H1 (cell line): Measurements from ENCODE around the gene SPOCK1. TPM values are rescaled to one million over a fixed set of nuclear protein-coding genes. Genes with fewer than 3 reads are reported as not detected.

Source experiments
- CTCF ChIA-PET: fragments of 300-600 bp; sonication (Branson Sonifier 250); formaldehyde crosslinking; loops from one replicate; lab custom pipeline; 2021; ENCODE audit not compliant: partially characterized antibody; lab: Charles Lee
- POLR2A ChIA-PET: fragments of 300-600 bp; sonication (Branson Sonifier 250); formaldehyde crosslinking; loops from one replicate; lab custom pipeline; 2021; ENCODE audit warnings: inconsistent platforms; ENCODE audit not compliant: partially characterized antibody; lab: Charles Lee
- DNase-seq, 2 experiments: peaks; one replicate each; pipeline versions ENCODE4 v3.0.0 to v3.0.0-alpha.2; 2010 to 2022; ENCODE audit warnings: low spot score in 2 of 2, low read depth in 1 of 2, mixed read lengths in 1 of 2
- FAIRE-seq: peaks from 2 replicates; lab custom pipeline; 2011; peaks lifted over from hg19 to GRCh38; lab: Jason Lieb, UNC
- H2AFZ ChIP-seq: 2 replicates; pipeline ENCODE4 v1.8.1; 2012; ENCODE audit warnings: low read length, inconsistent platforms
- H2AK5ac ChIP-seq: 2 replicates; pipeline ENCODE4 v1.6.1; 2013; ENCODE audit warnings: low read depth, low read length
- H2BK120ac ChIP-seq: replicated peaks from 2 replicates; pipeline ENCODE3; 2013; ENCODE audit warnings: low read depth, low read length, inconsistent platforms
- H2BK12ac ChIP-seq: 2 replicates; pipeline ENCODE4 v1.6.1; 2013; ENCODE audit warnings: low read depth, low read length
- H2BK15ac ChIP-seq: 2 replicates; pipeline ENCODE4 v1.6.1; 2013; ENCODE audit warnings: low read length
- H2BK20ac ChIP-seq: 2 replicates; pipeline ENCODE4 v1.6.1; 2013; ENCODE audit warnings: low read length
- H2BK5ac ChIP-seq: 2 replicates; pipeline ENCODE4 v1.6.1; 2013; ENCODE audit warnings: low read depth, low read length
- H3K14ac ChIP-seq: 2 replicates; pipeline ENCODE4 v1.6.1; 2013; ENCODE audit warnings: inconsistent platforms; ENCODE audit not compliant: insufficient read length
- H3K18ac ChIP-seq: 2 replicates; pipeline ENCODE4 v1.6.1; 2013; ENCODE audit warnings: low read length; ENCODE audit errors: extremely low read depth
- H3K23ac ChIP-seq: 2 replicates; pipeline ENCODE4 v1.6.1; 2013; ENCODE audit warnings: inconsistent platforms; ENCODE audit not compliant: insufficient read length
- H3K23me2 ChIP-seq: 2 replicates; pipeline ENCODE4 v1.6.1; 2013; ENCODE audit warnings: low read depth, low read length
- H3K27ac ChIP-seq: 2 replicates; pipeline ENCODE4 v1.6.1; 2011; ENCODE audit warnings: low read depth, low read length, inconsistent platforms
- H3K27me3 ChIP-seq, 4 experiments: replicated peaks in 1 of 4; 1 replicate in 1 of 4; 2 replicates in 3 of 4; pipeline versions ENCODE4 v1.6.1 to v1.8.1; 2011 to 2013; ENCODE audit warnings: low read length in 3 of 4, mild to moderate bottlenecking in 3 of 4, inconsistent platforms in 2 of 4, mixed read lengths in 2 of 4, moderate library complexity in 1 of 4; ENCODE audit not compliant: control insufficient read depth in 3 of 4, insufficient read depth in 3 of 4; ENCODE audit errors: extremely low read depth in 1 of 4
- H3K36me3 ChIP-seq, 4 experiments: 2 replicates each; pipeline versions ENCODE4 v1.6.1 to v1.8.1; 2011 to 2013; ENCODE audit warnings: mild to moderate bottlenecking in 4 of 4, low read length in 3 of 4, moderate library complexity in 2 of 4, control low read depth in 1 of 4, inconsistent platforms in 1 of 4; ENCODE audit not compliant: insufficient read depth in 4 of 4, control insufficient read depth in 2 of 4
- H3K4ac ChIP-seq: replicated peaks from 2 replicates; pipeline ENCODE3; 2013; ENCODE audit warnings: low read length, low read depth, mixed read lengths, inconsistent platforms; ENCODE audit not compliant: insufficient read length
- H3K4me1 ChIP-seq, 4 experiments: replicated peaks in 1 of 4; 1 replicate in 1 of 4; 2 replicates in 3 of 4; pipeline versions ENCODE4 v1.6.1 to v1.8.1; 2011 to 2013; ENCODE audit warnings: low read length in 3 of 4, inconsistent platforms in 2 of 4, mixed read lengths in 1 of 4; ENCODE audit not compliant: insufficient read depth in 4 of 4, control insufficient read depth in 3 of 4
- H3K4me2 ChIP-seq, 2 experiments: 2 replicates each; pipeline versions ENCODE4 v1.6.1 to v1.8.1; 2011 to 2013; ENCODE audit warnings: low read depth in 2 of 2, low read length in 2 of 2, control low read depth in 1 of 2, inconsistent platforms in 1 of 2, mild to moderate bottlenecking in 1 of 2; ENCODE audit not compliant: insufficient read depth in 1 of 2
- H3K4me3 ChIP-seq, 4 experiments: fragments of 200-600, 300-600 bp in 1 of 4; sonication (generic), shearing (Covaris generic), sonication (Bioruptor Twin) in 1 of 4; 2 replicates each; pipeline versions ENCODE4 v1.5.1 to v1.8.1; 2011 to 2016; ENCODE audit warnings: low read length in 4 of 4, low read depth in 3 of 4, control low read depth in 2 of 4, inconsistent platforms in 2 of 4, mild to moderate bottlenecking in 2 of 4, mixed read lengths in 1 of 4, moderate library complexity in 1 of 4; ENCODE audit not compliant: insufficient read depth in 2 of 4; ENCODE audit errors: extremely low read depth in 1 of 4
- H3K56ac ChIP-seq: replicated peaks from 2 replicates; pipeline ENCODE3; 2013; ENCODE audit warnings: low read depth, mild to moderate bottlenecking, mixed read lengths, low read length, inconsistent platforms; ENCODE audit not compliant: insufficient read length
- H3K79me1 ChIP-seq: 2 replicates; pipeline ENCODE4 v1.6.1; 2013; ENCODE audit warnings: low read depth, low read length, control low read depth
- H3K79me2 ChIP-seq, 2 experiments: 2 replicates each; pipeline versions ENCODE4 v1.6.1 to v1.8.1; 2012 to 2013; ENCODE audit warnings: low read length in 2 of 2, mild to moderate bottlenecking in 2 of 2, inconsistent platforms in 1 of 2; ENCODE audit not compliant: insufficient read depth in 2 of 2, control insufficient read depth in 1 of 2
- H3K9ac ChIP-seq, 4 experiments: replicated peaks in 1 of 4; 1 replicate in 1 of 4; 2 replicates in 3 of 4; pipeline versions ENCODE4 v1.6.1 to v1.8.1; 2011 to 2013; ENCODE audit warnings: low read depth in 3 of 4, low read length in 3 of 4, control low read depth in 2 of 4, mild to moderate bottlenecking in 2 of 4, moderate library complexity in 2 of 4, inconsistent platforms in 1 of 4; ENCODE audit errors: extremely low read depth in 1 of 4
- H3K9me3 ChIP-seq, 2 experiments: 2 replicates each; pipeline versions ENCODE4 v1.6.1 to v1.8.1; 2012 to 2013; ENCODE audit warnings: mild to moderate bottlenecking in 2 of 2, moderate library complexity in 2 of 2, control low read depth in 1 of 2, inconsistent platforms in 1 of 2, low read depth in 1 of 2, low read length in 1 of 2, mixed read lengths in 1 of 2; ENCODE audit not compliant: insufficient read depth in 2 of 2
- H4K20me1 ChIP-seq, 2 experiments: replicated peaks in 1 of 2; 2 replicates each; pipeline versions ENCODE3 to v1.8.1; 2011 to 2013; ENCODE audit warnings: inconsistent platforms in 2 of 2, low read length in 2 of 2, mild to moderate bottlenecking in 1 of 2; ENCODE audit not compliant: insufficient read depth in 2 of 2, control insufficient read depth in 1 of 2
- H4K5ac ChIP-seq: 2 replicates; pipeline ENCODE4 v1.6.1; 2013; ENCODE audit warnings: low read length, low read depth, mixed read lengths, inconsistent platforms; ENCODE audit not compliant: insufficient read length
- H4K8ac ChIP-seq: 2 replicates; pipeline ENCODE4 v1.8.0; 2013; ENCODE audit warnings: mild to moderate bottlenecking, moderate library complexity, low read length, inconsistent platforms; ENCODE audit not compliant: insufficient read depth; ENCODE audit errors: extremely low read depth
- H4K91ac ChIP-seq: replicated peaks from 2 replicates; pipeline ENCODE3; 2013; ENCODE audit warnings: low read length, mixed read lengths, inconsistent platforms; ENCODE audit not compliant: insufficient read length
- BACH1 ChIP-seq: IDR thresholded peaks from 2 replicates; pipeline ENCODE4 v1.6.1; 2012; ENCODE audit warnings: low read length, improper control_type of control experiment
- CHD1 ChIP-seq: IDR thresholded peaks from 2 replicates; pipeline ENCODE4 v1.6.1; 2012; ENCODE audit warnings: low read depth, low read length, improper control_type of control experiment
- HDAC2 ChIP-seq, 2 experiments: fragments of 300-600 bp in 1 of 2; sonication (generic) in 1 of 2; IDR thresholded peaks; 2 replicates each; pipeline ENCODE4 v1.6.1; 2011 to 2012; ENCODE audit warnings: low read depth in 2 of 2, low read length in 2 of 2, mild to moderate bottlenecking in 2 of 2, moderate library complexity in 2 of 2, borderline replicate concordance in 1 of 2, inconsistent platforms in 1 of 2
- MAFK ChIP-seq: IDR thresholded peaks from 2 replicates; pipeline ENCODE4 v1.6.1; 2012; ENCODE audit warnings: low read depth, mild to moderate bottlenecking, improper control_type of control experiment, low read length
- NANOG ChIP-seq: IDR thresholded peaks from 2 replicates; pipeline ENCODE4 v1.6.1; 2011; ENCODE audit warnings: low read length, low read depth, mild to moderate bottlenecking, inconsistent platforms; ENCODE audit not compliant: insufficient read depth, poor library complexity, severe bottlenecking
- POU5F1 ChIP-seq: IDR thresholded peaks from 2 replicates; pipeline ENCODE4 v1.6.1; 2011; ENCODE audit warnings: low read depth, mild to moderate bottlenecking, low read length, moderate library complexity
- RBBP5 ChIP-seq: IDR thresholded peaks from 2 replicates; pipeline ENCODE4 v1.7.1; 2012; ENCODE audit warnings: low read depth, mild to moderate bottlenecking, inconsistent platforms, low read length, moderate library complexity, borderline replicate concordance
- RNF2 ChIP-seq: fragments of 200-900, 300-1000 bp; sonication (generic); IDR thresholded peaks from 2 replicates; pipeline ENCODE4 v1.7.1; 2016; ENCODE audit warnings: borderline replicate concordance, low read depth, mild to moderate bottlenecking, antibody characterized with exemption, low read length; ENCODE audit not compliant: poor library complexity, severe bottlenecking; ENCODE audit errors: missing control alignments
- SP2 ChIP-seq: IDR thresholded peaks from 2 replicates; pipeline ENCODE4 v1.6.1; 2012; ENCODE audit warnings: mild to moderate bottlenecking, low read length, inconsistent platforms
- SRF ChIP-seq: IDR thresholded peaks from 2 replicates; pipeline ENCODE4 v1.6.1; 2011; ENCODE audit warnings: mild to moderate bottlenecking, low read depth, low read length, moderate library complexity
- ZNF274 ChIP-seq: IDR thresholded peaks from 2 replicates; pipeline ENCODE4 v1.7.0; 2012; ENCODE audit warnings: low read length, borderline replicate concordance; ENCODE audit errors: extremely low read depth
- WGBS, 2 experiments: shearing (Covaris generic) in 1 of 2; methylation state at CpG; one replicate each; pipeline versions ENCODE4 v1.1.6 to v1.1.7; 2013 to 2015; ENCODE audit warnings: low lambda C conversion rate in 2 of 2, mixed read lengths in 2 of 2, inconsistent platforms in 1 of 2, low coverage in 1 of 2, missing lambda C conversion rate in 1 of 2; ENCODE audit not compliant: insufficient replicate concordance in 2 of 2, insufficient coverage in 1 of 2, insufficient read length in 1 of 2; ENCODE audit errors: extremely low coverage in 1 of 2, missing lambda C conversion rate in 1 of 2; 5-methylcytosine and 5-hydroxymethylcytosine counted together
- polyA plus RNA-seq, 7 experiments: library from polyadenylated mRNA; depleted of rRNA in 3 of 7; stranded (reverse) in 5 of 7; unstranded in 2 of 7; fragments of >200 nt in 5 of 7; fragments of 200-250 nt in 2 of 7; gene quantifications; 1 replicate in 5 of 7; 2 replicates in 1 of 7; 4 replicates in 1 of 7; pipeline versions ENCODE4 v1.2.1 to v1.2.3, GENCODE V29; 2011 to 2013; ENCODE audit warnings: missing spikeins in 2 of 7, mixed read lengths in 2 of 7
- total RNA-seq: library from RNA; stranded (reverse); fragmentation: NEBNext Ultra II Directional; extraction: Animal tissue kit (Norgen Biotek cat#: 25700); gene quantifications from 2 replicates; pipeline ENCODE4 v1.2.1, GENCODE V29; 2021
- TF ChIP-seq, protein P1 (sequence below), 3 experiments: IDR thresholded peaks; 1 replicate in 2 of 3; 2 replicates in 1 of 3; pipeline versions ENCODE4 v1.5.1 to v1.6.1; 2011; ENCODE audit warnings: low read length in 3 of 3, mild to moderate bottlenecking in 3 of 3, inconsistent platforms in 2 of 3, low read depth in 1 of 3, moderate library complexity in 1 of 3; ENCODE audit not compliant: insufficient read depth in 1 of 3; ENCODE audit errors: control extremely low read depth in 1 of 3

SPOCK1 gene
- total and polyA plus RNA-seq, 2 of the 8 experiments (the other 6 are each of a cell fraction or from before 2014, with no cell fraction given) = 6.9 to 18.1 TPM

DNA sequence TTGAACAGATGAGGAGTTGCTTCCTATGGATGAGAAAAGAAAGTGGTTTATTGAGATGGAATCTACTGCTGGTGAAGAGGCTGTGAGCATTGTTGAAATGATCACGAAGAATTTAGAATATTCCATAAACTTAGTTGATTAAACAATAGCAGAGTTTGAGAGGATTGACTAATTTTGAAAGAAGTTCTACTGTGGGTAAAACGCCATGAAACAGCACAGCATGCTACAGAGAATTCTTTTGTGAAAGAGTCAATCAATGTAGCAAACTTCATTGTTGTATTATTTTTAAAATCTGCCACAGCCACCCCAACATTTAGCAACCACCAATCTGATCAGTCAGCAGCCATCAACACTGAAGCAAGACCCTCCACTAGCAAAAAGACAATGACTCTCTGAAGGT lies 309.1 kb downstream of the SPOCK1 start:
- Histone ChIP-seq H3K18ac (no peak overlapping the region), H2BK120ac (no peak overlapping the region), H3K4me1 (no peaks in the 10 kb centered on the region), H3K23me2 (no peaks in the 10 kb centered on the region), H3K23ac (no peak overlapping the region), H2BK15ac (no peak overlapping the region), H3K9ac (no peak overlapping the region), H4K8ac (no peak overlapping the region), H4K5ac (no peak overlapping the region), H4K20me1 (no peaks in the 10 kb centered on the region), H2AFZ (no peak overlapping the region), H3K27ac (no peak overlapping the region), H2BK12ac (no peak overlapping the region), H4K91ac (no peak overlapping the region), H3K79me2 (no peaks in the 10 kb centered on the region), H3K4me3 (no peak overlapping the region), H3K27me3 (no peaks in the 10 kb centered on the region), H3K36me3 (no peaks in the 10 kb centered on the region), H2AK5ac (no peak overlapping the region), H3K4me2 (no peak overlapping the region), H3K79me1 (no peaks in the 10 kb centered on the region), H3K9me3 (no peaks in the 10 kb centered on the region), H2BK20ac (no peak overlapping the region), H3K14ac (no peak overlapping the region), H3K4ac (no peak overlapping the region), H3K56ac (no peak overlapping the region), H2BK5ac (no peak overlapping the region)
- DNase-seq (no peak), FAIRE-seq (no peak)
- 91% methylated on average over 2 of the region's 2 CpGs; no CpG with 5 or more reads in 1 of the 2 experiments for WGBS, 2 experiments
- ChIA-PET CTCF (no interaction called here), POLR2A (no interaction called here)
- TF ChIP-seq NANOG (no peak), MAFK (no peak), HDAC2 (IDR thresholded peaks at IDR 0.05; ENCODE audit: borderline replicate concordance in 1 of 2, low read depth in 2 of 2, low read length in 2 of 2) (no peak), SRF (no peak), RBBP5 (no peak), BACH1 (no peak), POU5F1 (no peak), RNF2 (no peak), SP2 (no peak), CHD1 (no peak), ZNF274 (no peak)
- TF ChIP-seq, protein P1, sequence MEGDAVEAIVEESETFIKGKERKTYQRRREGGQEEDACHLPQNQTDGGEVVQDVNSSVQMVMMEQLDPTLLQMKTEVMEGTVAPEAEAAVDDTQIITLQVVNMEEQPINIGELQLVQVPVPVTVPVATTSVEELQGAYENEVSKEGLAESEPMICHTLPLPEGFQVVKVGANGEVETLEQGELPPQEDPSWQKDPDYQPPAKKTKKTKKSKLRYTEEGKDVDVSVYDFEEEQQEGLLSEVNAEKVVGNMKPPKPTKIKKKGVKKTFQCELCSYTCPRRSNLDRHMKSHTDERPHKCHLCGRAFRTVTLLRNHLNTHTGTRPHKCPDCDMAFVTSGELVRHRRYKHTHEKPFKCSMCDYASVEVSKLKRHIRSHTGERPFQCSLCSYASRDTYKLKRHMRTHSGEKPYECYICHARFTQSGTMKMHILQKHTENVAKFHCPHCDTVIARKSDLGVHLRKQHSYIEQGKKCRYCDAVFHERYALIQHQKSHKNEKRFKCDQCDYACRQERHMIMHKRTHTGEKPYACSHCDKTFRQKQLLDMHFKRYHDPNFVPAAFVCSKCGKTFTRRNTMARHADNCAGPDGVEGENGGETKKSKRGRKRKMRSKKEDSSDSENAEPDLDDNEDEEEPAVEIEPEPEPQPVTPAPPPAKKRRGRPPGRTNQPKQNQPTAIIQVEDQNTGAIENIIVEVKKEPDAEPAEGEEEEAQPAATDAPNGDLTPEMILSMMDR (IDR thresholded peaks at IDR 0.05; ENCODE audit: control extremely low read depth in 1 of 3, insufficient read depth in 1 of 3, low read depth in 1 of 3, low read length in 3 of 3) = no peak
